Measurements from ENCODE around the gene SAPCD1.
"Not testable (repeated sequence)": the region's sequence is repeated elsewhere in the genome, so short reads cannot be mapped to it uniquely, and the experiment has no call there.

Gene SAPCD1

GRCh38 chr6:31778999-31779885 is 16.8 kb downstream of the SAPCD1 start:
- DNase-seq = no peak

- no peak for DNase-seq
Observed at GRCh38 chr6:31779908-31780307, 17.5 kb downstream of the SAPCD1 start.

GRCh38 chr6:31780507-31781243 is 18.2 kb downstream of the SAPCD1 start:
- DNase-seq = no peak

- no peak for DNase-seq
Observed at GRCh38 chr6:31781244-31782125, 19.0 kb downstream of the SAPCD1 start.

- no peak for DNase-seq
Observed at GRCh38 chr6:31782126-31782855, 19.8 kb downstream of the SAPCD1 start.

- no peak for DNase-seq
Observed at GRCh38 chr6:31784098-31784925, 21.9 kb downstream of the SAPCD1 start.

- DNase-seq = no peak
Observed at GRCh38 chr6:31785475-31785874, 23.0 kb downstream of the SAPCD1 start.

GRCh38 chr6:31791324-31792089 is 29.1 kb downstream of the SAPCD1 start:
- DNase-seq = peak; percentile 20

- DNase-seq = no peak
Observed at GRCh38 chr6:31792090-31792374, 29.6 kb downstream of the SAPCD1 start.

GRCh38 chr6:31792761-31793171 is 30.3 kb downstream of the SAPCD1 start:
- DNase-seq = no peak

- not testable (repeated sequence) for DNase-seq
Observed at GRCh38 chr6:31793927-31794245, 31.4 kb downstream of the SAPCD1 start.

- no peak for DNase-seq
Observed at GRCh38 chr6:31794294-31794865, 31.9 kb downstream of the SAPCD1 start.

GRCh38 chr6:31794866-31795615 is 32.6 kb downstream of the SAPCD1 start:
- DNase-seq = no peak

- DNase-seq = peak; percentile 73
Observed at GRCh38 chr6:31795616-31796298, 33.3 kb downstream of the SAPCD1 start, which contains the start of gene VARS1. Gene VARS1 (minus strand): TSS chr6:31795752. CDS start chr6:31795217, 535 bp downstream.

- no peak for DNase-seq
Observed at GRCh38 chr6:31796993-31797385, 34.5 kb downstream of the SAPCD1 start.

GRCh38 chr6:31797588-31797987 is 35.1 kb downstream of the SAPCD1 start:
- no peak for DNase-seq

GRCh38 chr6:31799781-31800180 is 37.3 kb downstream of the SAPCD1 start:
- DNase-seq = no peak

GRCh38 chr6:31801031-31801927 is 38.8 kb downstream of the SAPCD1 start:
- DNase-seq = not testable (repeated sequence)

Measured in NCI-H446 treated with DMSO at 0.1 percent for 48 hours (cell line).